H1 (cell line): ENCODE data around the gene LCE1E. TPM values are rescaled to one million over a fixed set of nuclear protein-coding genes. Genes with fewer than 3 reads are reported as not detected.

Experiments
- CBX8 ChIP-seq: fragments of 300-800, 300-1000 bp; sonication (generic); IDR thresholded peaks from 2 replicates; pipeline ENCODE4 v1.7.1; 2016; ENCODE audit warnings: low read depth, low read length, borderline replicate concordance
- CHD2 ChIP-seq: IDR thresholded peaks from 2 replicates; pipeline ENCODE4 v1.6.1; 2012; ENCODE audit warnings: low read length, improper control_type of control experiment
- MAFK ChIP-seq: IDR thresholded peaks from 2 replicates; pipeline ENCODE4 v1.6.1; 2012; ENCODE audit warnings: low read depth, mild to moderate bottlenecking, improper control_type of control experiment, low read length
- SUZ12 ChIP-seq: fragments of 200-600 bp; sonication (generic); IDR thresholded peaks from 2 replicates; pipeline ENCODE4 v1.6.1; 2012; ENCODE audit warnings: mild to moderate bottlenecking, inconsistent platforms, low read length, moderate library complexity, mixed read lengths
- polyA plus RNA-seq, 7 experiments: library from polyadenylated mRNA; depleted of rRNA in 3 of 7; stranded (reverse) in 5 of 7; unstranded in 2 of 7; fragments of >200 nt in 5 of 7; fragments of 200-250 nt in 2 of 7; gene quantifications; 1 replicate in 5 of 7; 2 replicates in 1 of 7; 4 replicates in 1 of 7; pipeline versions ENCODE4 v1.2.1 to v1.2.3, GENCODE V29; 2011 to 2013; ENCODE audit warnings: missing spikeins in 2 of 7, mixed read lengths in 2 of 7
- total RNA-seq: library from RNA; stranded (reverse); fragmentation: NEBNext Ultra II Directional; extraction: Animal tissue kit (Norgen Biotek cat#: 25700); gene quantifications from 2 replicates; pipeline ENCODE4 v1.2.1, GENCODE V29; 2021
- TF ChIP-seq, protein P1 (sequence below): IDR thresholded peaks from 2 replicates; pipeline ENCODE4 v1.6.1; 2012; ENCODE audit warnings: inconsistent platforms
- TF ChIP-seq, protein P2 (sequence below): fragments of 300-600 bp; sonication (generic); IDR thresholded peaks from 2 replicates; pipeline ENCODE4 v1.7.1; 2012; ENCODE audit warnings: low read length, moderate library complexity, mild to moderate bottlenecking, inconsistent platforms; ENCODE audit not compliant: insufficient replicate concordance

Gene LCE1E
- total and polyA plus RNA-seq, 2 of the 8 experiments (the other 6 are each of a cell fraction or from before 2014, with no cell fraction given), result not detected

DNA sequence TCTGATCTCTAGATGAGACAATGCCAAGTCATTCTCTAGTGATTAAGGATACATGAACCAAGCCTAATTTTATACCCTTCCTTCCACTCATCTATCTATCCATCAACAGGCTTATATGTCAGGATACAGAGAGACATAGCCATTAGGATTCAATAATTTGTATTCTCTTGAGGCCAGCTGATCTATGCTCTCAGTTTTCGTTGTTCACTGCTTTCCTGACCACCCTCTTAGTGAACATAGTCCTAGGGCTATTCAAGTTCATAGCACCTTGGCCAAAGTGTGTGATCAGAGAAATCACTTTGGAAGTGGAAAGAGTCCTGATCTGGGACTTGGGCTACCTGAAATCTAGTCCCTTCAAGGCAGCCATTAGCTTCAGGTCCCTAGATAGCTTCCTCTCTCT, 32.5 kb upstream of the LCE1E start (continued):
- TF ChIP-seq, protein P1, sequence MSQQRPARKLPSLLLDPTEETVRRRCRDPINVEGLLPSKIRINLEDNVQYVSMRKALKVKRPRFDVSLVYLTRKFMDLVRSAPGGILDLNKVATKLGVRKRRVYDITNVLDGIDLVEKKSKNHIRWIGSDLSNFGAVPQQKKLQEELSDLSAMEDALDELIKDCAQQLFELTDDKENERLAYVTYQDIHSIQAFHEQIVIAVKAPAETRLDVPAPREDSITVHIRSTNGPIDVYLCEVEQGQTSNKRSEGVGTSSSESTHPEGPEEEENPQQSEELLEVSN, result no peak
- TF ChIP-seq CHD2 (no peak), CBX8 (no peak), SUZ12 (no peak), MAFK (no peak)
- TF ChIP-seq, protein P2, sequence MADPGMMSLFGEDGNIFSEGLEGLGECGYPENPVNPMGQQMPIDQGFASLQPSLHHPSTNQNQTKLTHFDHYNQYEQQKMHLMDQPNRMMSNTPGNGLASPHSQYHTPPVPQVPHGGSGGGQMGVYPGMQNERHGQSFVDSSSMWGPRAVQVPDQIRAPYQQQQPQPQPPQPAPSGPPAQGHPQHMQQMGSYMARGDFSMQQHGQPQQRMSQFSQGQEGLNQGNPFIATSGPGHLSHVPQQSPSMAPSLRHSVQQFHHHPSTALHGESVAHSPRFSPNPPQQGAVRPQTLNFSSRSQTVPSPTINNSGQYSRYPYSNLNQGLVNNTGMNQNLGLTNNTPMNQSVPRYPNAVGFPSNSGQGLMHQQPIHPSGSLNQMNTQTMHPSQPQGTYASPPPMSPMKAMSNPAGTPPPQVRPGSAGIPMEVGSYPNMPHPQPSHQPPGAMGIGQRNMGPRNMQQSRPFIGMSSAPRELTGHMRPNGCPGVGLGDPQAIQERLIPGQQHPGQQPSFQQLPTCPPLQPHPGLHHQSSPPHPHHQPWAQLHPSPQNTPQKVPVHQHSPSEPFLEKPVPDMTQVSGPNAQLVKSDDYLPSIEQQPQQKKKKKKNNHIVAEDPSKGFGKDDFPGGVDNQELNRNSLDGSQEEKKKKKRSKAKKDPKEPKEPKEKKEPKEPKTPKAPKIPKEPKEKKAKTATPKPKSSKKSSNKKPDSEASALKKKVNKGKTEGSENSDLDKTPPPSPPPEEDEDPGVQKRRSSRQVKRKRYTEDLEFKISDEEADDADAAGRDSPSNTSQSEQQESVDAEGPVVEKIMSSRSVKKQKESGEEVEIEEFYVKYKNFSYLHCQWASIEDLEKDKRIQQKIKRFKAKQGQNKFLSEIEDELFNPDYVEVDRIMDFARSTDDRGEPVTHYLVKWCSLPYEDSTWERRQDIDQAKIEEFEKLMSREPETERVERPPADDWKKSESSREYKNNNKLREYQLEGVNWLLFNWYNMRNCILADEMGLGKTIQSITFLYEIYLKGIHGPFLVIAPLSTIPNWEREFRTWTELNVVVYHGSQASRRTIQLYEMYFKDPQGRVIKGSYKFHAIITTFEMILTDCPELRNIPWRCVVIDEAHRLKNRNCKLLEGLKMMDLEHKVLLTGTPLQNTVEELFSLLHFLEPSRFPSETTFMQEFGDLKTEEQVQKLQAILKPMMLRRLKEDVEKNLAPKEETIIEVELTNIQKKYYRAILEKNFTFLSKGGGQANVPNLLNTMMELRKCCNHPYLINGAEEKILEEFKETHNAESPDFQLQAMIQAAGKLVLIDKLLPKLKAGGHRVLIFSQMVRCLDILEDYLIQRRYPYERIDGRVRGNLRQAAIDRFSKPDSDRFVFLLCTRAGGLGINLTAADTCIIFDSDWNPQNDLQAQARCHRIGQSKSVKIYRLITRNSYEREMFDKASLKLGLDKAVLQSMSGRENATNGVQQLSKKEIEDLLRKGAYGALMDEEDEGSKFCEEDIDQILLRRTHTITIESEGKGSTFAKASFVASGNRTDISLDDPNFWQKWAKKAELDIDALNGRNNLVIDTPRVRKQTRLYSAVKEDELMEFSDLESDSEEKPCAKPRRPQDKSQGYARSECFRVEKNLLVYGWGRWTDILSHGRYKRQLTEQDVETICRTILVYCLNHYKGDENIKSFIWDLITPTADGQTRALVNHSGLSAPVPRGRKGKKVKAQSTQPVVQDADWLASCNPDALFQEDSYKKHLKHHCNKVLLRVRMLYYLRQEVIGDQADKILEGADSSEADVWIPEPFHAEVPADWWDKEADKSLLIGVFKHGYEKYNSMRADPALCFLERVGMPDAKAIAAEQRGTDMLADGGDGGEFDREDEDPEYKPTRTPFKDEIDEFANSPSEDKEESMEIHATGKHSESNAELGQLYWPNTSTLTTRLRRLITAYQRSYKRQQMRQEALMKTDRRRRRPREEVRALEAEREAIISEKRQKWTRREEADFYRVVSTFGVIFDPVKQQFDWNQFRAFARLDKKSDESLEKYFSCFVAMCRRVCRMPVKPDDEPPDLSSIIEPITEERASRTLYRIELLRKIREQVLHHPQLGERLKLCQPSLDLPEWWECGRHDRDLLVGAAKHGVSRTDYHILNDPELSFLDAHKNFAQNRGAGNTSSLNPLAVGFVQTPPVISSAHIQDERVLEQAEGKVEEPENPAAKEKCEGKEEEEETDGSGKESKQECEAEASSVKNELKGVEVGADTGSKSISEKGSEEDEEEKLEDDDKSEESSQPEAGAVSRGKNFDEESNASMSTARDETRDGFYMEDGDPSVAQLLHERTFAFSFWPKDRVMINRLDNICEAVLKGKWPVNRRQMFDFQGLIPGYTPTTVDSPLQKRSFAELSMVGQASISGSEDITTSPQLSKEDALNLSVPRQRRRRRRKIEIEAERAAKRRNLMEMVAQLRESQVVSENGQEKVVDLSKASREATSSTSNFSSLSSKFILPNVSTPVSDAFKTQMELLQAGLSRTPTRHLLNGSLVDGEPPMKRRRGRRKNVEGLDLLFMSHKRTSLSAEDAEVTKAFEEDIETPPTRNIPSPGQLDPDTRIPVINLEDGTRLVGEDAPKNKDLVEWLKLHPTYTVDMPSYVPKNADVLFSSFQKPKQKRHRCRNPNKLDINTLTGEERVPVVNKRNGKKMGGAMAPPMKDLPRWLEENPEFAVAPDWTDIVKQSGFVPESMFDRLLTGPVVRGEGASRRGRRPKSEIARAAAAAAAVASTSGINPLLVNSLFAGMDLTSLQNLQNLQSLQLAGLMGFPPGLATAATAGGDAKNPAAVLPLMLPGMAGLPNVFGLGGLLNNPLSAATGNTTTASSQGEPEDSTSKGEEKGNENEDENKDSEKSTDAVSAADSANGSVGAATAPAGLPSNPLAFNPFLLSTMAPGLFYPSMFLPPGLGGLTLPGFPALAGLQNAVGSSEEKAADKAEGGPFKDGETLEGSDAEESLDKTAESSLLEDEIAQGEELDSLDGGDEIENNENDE, result no peak
